ENCODE results near the gene GRID2.

GRCh38 chr4:92864096-92864495 lies 560.3 kb downstream of the GRID2 start:
- TF ChIP-seq CTCF (IDR thresholded peaks at IDR 0.05), result no peak
- TF ChIP-seq POLR2A (IDR thresholded peaks at IDR 0.05), result no peak

Data from thyroid gland (tissue), 4 donors.